ENCODE data around the gene ZNF280B. TPM values are rescaled to one million over a fixed set of nuclear protein-coding genes. Genes with fewer than 3 reads are reported as not detected.
"Not testable (repeated sequence)": the region's sequence is repeated elsewhere in the genome, so short reads cannot be mapped to it uniquely, and the experiment has no call there.

The ZNF280B gene
- total and polyA plus RNA-seq, 12 donors: 0.81 to 7.8 (median 3.6) TPM

DNA sequence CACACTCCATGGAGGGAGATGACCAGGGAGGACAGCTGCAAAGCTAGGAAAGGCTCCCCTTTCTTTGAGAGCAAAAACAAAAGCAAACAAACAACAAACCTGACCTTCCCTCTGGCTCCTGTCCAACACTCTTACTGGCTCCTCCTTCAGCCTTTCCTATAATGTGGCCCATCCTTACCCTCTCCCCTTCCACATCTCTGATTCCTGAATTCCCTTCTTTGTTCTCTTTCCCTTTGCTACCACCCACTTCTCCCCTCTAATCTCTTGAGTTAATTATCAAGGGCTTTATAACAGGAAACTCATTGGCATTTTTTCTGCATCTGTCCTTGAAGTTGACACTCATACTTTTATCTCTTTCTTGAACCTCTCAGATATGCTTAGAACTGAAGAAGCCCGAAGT, 56.3 kb downstream of the ZNF280B start:
- WGBS, 4 donors: 32 to 45% (median 37%) methylated on average over 1 of the region's 1 CpG
- TF ChIP-seq POLR2A (IDR thresholded peaks at IDR 0.05): no peak
- TF ChIP-seq, protein P1, sequence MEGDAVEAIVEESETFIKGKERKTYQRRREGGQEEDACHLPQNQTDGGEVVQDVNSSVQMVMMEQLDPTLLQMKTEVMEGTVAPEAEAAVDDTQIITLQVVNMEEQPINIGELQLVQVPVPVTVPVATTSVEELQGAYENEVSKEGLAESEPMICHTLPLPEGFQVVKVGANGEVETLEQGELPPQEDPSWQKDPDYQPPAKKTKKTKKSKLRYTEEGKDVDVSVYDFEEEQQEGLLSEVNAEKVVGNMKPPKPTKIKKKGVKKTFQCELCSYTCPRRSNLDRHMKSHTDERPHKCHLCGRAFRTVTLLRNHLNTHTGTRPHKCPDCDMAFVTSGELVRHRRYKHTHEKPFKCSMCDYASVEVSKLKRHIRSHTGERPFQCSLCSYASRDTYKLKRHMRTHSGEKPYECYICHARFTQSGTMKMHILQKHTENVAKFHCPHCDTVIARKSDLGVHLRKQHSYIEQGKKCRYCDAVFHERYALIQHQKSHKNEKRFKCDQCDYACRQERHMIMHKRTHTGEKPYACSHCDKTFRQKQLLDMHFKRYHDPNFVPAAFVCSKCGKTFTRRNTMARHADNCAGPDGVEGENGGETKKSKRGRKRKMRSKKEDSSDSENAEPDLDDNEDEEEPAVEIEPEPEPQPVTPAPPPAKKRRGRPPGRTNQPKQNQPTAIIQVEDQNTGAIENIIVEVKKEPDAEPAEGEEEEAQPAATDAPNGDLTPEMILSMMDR (IDR thresholded peaks at IDR 0.05): no peak
- intact Hi-C loops (cut with DNase I): no loop called here

DNA sequence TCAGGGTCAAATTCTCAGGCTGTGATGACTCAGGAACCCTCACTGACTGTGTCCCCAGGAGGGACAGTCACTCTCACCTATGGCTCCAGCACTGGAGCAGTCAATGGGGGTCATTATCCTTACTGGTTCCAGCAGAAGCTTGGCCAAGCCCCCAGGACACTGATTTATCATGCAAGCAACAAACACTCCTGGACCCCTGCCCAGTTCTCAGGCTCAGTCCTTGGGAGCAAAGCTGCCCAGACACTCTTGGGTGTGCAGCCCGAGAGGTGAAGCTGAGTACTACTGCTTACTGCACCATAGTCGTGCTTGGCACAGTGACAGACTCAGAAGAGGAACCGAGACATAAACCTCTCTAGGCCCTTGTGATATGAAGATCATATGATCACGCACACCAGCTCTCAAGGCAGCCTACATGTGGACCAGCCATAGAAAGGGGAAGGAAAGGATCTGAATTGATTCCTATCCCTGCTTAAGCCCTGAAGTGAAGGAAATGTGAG, 58.2 kb downstream of the ZNF280B start:
- Histone ChIP-seq H3K27ac (no peak overlapping the region), H3K36me3 (replicated peaks in 1 of 2) (no peaks in the 10 kb centered on the region), H3K4me1 (replicated peaks in 1 of 2) (no peaks in the 10 kb centered on the region), H3K27me3 (peaks cover 3% of the 10 kb centered on the region), H3K4me3 (no peak overlapping the region), H3K9me3 (replicated peaks in 1 of 3) (no peaks in the 10 kb centered on the region)
- intact Hi-C loops (cut with DNase I): no loop called here
- DNase-seq: peak; percentile 42 to 78 (median 71)
- TF ChIP-seq, protein P1 (IDR thresholded peaks at IDR 0.05): peak in 3 of 6 experiments; percentile 10 to 30 (median 18)
- no peak for TF ChIP-seq POLR2A (IDR thresholded peaks at IDR 0.05)
- WGBS, 4 donors: 20 to 29% (median 25%) methylated on average over 4 of the region's 4 CpGs

More for the DNA sequence above, 56.3 kb downstream of the ZNF280B start:
- DNase-seq: no peak
- no peak overlapping the region for H3K27ac ChIP-seq
- H3K36me3 ChIP-seq (replicated peaks in 1 of 2): no peaks in the 10 kb centered on the region
- H3K9me3 ChIP-seq (replicated peaks in 1 of 3): no peaks in the 10 kb centered on the region
- H3K4me3 ChIP-seq: no peak overlapping the region
- no peaks in the 10 kb centered on the region for H3K4me1 ChIP-seq (replicated peaks in 1 of 2)
- H3K27me3 ChIP-seq: peaks cover 3% of the 10 kb centered on the region

DNA sequence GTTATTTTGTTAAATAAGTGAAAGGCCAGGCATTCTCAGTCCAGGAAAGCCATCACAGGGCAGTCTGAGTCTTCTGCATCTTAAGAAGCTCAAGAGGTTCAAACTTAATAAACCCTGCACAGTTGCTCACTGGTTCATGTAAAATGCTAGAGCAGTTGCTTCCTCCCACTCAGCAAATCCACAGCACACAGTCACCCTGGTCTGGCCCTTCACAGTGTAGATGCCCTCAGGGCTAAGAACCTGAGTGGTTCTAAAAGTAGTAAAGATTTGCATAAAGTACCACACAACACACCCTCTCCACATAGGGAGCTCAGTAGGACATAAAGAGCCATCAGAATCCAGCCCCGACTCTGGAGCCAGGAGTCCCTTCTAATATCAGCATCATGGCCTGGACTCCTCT, 58.7 kb downstream of the ZNF280B start:
- H3K27ac ChIP-seq: no peak overlapping the region
- H3K27me3 ChIP-seq: peaks cover 5% of the 10 kb centered on the region
- no peaks in the 10 kb centered on the region for H3K4me1 ChIP-seq (replicated peaks in 1 of 2)
- DNase-seq: no peak
- no peaks in the 10 kb centered on the region for H3K9me3 ChIP-seq (replicated peaks in 1 of 3)
- H3K4me3 ChIP-seq: no peak overlapping the region
- intact Hi-C loops (cut with DNase I): no loop called here
- TF ChIP-seq, protein P1 (IDR thresholded peaks at IDR 0.05): no peak
- no peak for TF ChIP-seq POLR2A (IDR thresholded peaks at IDR 0.05)
- 81 to 100% (median 89%) methylated on average over 1 of the region's 1 CpG for WGBS, 4 donors
- no peaks in the 10 kb centered on the region for H3K36me3 ChIP-seq (replicated peaks in 1 of 2)

DNA sequence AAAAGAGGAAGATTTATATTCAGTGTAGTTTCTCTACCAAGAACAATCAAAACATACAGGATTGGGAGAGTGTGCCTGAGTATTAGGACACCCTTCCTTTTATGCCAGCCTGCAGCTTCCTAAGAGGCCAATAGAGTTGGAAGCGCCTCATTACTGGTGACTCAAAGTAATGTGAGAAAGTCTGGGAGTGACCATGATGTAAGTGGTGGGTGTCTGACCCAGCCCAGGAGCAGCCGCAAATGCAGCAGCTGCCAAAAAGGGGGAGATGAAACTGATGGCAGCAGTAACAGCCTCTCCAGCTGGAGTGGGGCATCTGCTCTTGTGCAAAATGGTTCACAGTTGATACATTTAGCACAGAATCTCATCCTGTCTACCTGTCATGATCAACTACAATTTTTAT, 62.0 kb downstream of the ZNF280B start:
- Histone ChIP-seq H3K4me1 (replicated peaks in 1 of 2) (no peaks in the 10 kb centered on the region), H3K36me3 (replicated peaks in 1 of 2) (no peaks in the 10 kb centered on the region), H3K27me3 (peaks cover 2% of the 10 kb centered on the region), H3K9me3 (replicated peaks in 1 of 3) (no peaks in the 10 kb centered on the region), H3K27ac (no peak overlapping the region), H3K4me3 (no peak overlapping the region)
- TF ChIP-seq POLR2A (IDR thresholded peaks at IDR 0.05): no peak
- TF ChIP-seq, protein P1 (IDR thresholded peaks at IDR 0.05): no peak
- intact Hi-C loops (cut with DNase I): no loop called here
- WGBS, 4 donors: 64 to 87% (median 70%) methylated on average over 2 of the region's 2 CpGs
- no peak for DNase-seq

DNA sequence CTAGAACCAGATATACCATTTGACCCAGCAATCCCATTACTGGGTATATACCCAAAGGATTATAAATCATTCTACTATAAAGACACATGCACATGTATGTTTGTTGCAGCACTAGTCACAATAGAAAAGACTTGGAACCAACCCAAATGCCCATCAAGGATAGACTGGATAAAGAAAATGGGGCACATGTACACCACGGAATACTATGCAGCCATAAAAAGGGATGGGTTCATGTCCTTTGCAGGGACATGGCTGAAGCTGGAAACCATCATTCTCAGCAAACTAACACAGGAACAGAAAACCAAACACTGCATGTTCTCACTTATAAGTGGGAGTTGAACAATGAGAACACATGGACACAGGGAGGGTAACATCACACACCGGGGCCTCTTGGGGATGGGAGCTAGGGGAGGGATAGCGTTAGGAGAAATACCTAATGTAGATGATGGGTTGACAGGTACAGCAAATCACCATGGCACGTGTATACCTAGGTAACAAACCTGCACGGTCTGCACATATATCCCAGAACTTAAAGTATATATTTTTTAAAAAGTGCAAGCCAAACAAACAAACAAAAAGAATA, 64.4 kb downstream of the ZNF280B start:
- H3K4me3 ChIP-seq; DNase-seq; H3K36me3 ChIP-seq (replicated peaks in 1 of 2); H3K27ac ChIP-seq; H3K9me3 ChIP-seq (replicated peaks in 1 of 3); intact Hi-C loops (cut with DNase I); H3K4me1 ChIP-seq (replicated peaks in 1 of 2); H3K27me3 ChIP-seq: not testable (repeated sequence)
- 69 to 88% (median 80%) methylated on average over 5 of the region's 5 CpGs for WGBS, 4 donors

All from adrenal gland (tissue), 12 donors.